Panc1 (cell line): ENCODE results near the gene CDH23. TPM values are rescaled to one million over a fixed set of nuclear protein-coding genes. Genes with fewer than 3 reads are reported as not detected.

Experiments used
- ATAC-seq: fragments of 200-7000 bp; cut with Tn5 transposase; 2 replicates; pipeline ENCODE4 v1.9.1; 2020; ENCODE audit warnings: mild to moderate bottlenecking, moderate library complexity
- BruUV-seq: library from RNA; stranded (reverse); fragments of 400-500 nt; replicated peaks from 2 replicates; lab custom pipeline; 2021; lab: Mats Ljungman, UMichigan
- CTCF ChIA-PET: fragments of 300-600 bp; sonication (Branson Sonifier 250); formaldehyde crosslinking; loops from one replicate; lab custom pipeline; 2022; ENCODE audit warnings: antibody characterized with exemption; lab: Charles Lee
- POLR2A ChIA-PET: fragments of 300-600 bp; sonication (Branson Sonifier 250); formaldehyde crosslinking; loops from one replicate; lab custom pipeline; 2022; ENCODE audit warnings: antibody characterized with exemption; lab: Charles Lee
- DNase-seq: peaks from one replicate; pipeline ENCODE4 v3.0.0-alpha.2; 2010; ENCODE audit warnings: low read depth, low spot score
- H3K27ac ChIP-seq: 2 replicates; pipeline ENCODE4 v1.5.1; 2011; ENCODE audit warnings: mild to moderate bottlenecking, low read length, inconsistent platforms
- H3K27me3 ChIP-seq: fragments of 200-500 bp; sonication (Bioruptor generic); 2 replicates; pipeline ENCODE4 v1.6.0; 2014; ENCODE audit warnings: low read length, inconsistent platforms; ENCODE audit not compliant: control insufficient read depth, insufficient read depth
- H3K36me3 ChIP-seq: fragments of 200-500 bp; sonication (Bioruptor generic); 2 replicates; pipeline ENCODE4 v1.5.1; 2014; ENCODE audit warnings: inconsistent platforms, mild to moderate bottlenecking, low read length, moderate library complexity; ENCODE audit not compliant: control insufficient read depth, insufficient read depth
- H3K4me1 ChIP-seq: 2 replicates; pipeline ENCODE4 v1.5.1; 2011; ENCODE audit warnings: inconsistent platforms, mild to moderate bottlenecking, low read length, moderate library complexity; ENCODE audit not compliant: control insufficient read depth, insufficient read depth
- H3K4me3 ChIP-seq, 2 experiments: 2 replicates each; pipeline ENCODE4 v1.5.1; 2011 to 2012; ENCODE audit warnings: low read depth in 2 of 2, low read length in 2 of 2, mild to moderate bottlenecking in 2 of 2, inconsistent platforms in 1 of 2, moderate library complexity in 1 of 2
- H3K9me3 ChIP-seq: fragments of 200-500 bp; sonication (Bioruptor generic); 2 replicates; pipeline ENCODE4 v1.5.1; 2014; ENCODE audit warnings: low read depth, mild to moderate bottlenecking, inconsistent platforms, low read length, moderate library complexity; ENCODE audit not compliant: control insufficient read depth, insufficient read depth
- CTCF ChIP-seq: fragments of 450-650 bp; IDR thresholded peaks from 2 replicates; pipeline ENCODE4 v1.5.1; 2017; ENCODE audit warnings: mild to moderate bottlenecking
- POLR2AphosphoS5 ChIP-seq: IDR thresholded peaks from 2 replicates; pipeline ENCODE4 v1.6.1; 2012; ENCODE audit warnings: mild to moderate bottlenecking, low read depth, low read length, moderate library complexity
- REST ChIP-seq, 2 experiments: IDR thresholded peaks; 2 replicates each; pipeline ENCODE4 v1.6.1; 2011 to 2012; ENCODE audit warnings: low read depth in 2 of 2, control low read depth in 1 of 2, low read length in 1 of 2, mild to moderate bottlenecking in 1 of 2, moderate library complexity in 1 of 2; ENCODE audit not compliant: insufficient read depth in 1 of 2
- SIN3A ChIP-seq: IDR thresholded peaks from 2 replicates; pipeline ENCODE4 v1.6.1; 2012; ENCODE audit warnings: low read depth, mild to moderate bottlenecking, low read length, moderate library complexity, borderline replicate concordance; ENCODE audit not compliant: insufficient read depth
- TCF7L2 ChIP-seq: IDR thresholded peaks from 2 replicates; pipeline ENCODE4 v1.6.1; 2011; ENCODE audit warnings: mild to moderate bottlenecking, low read depth, low read length, inconsistent platforms
- in situ Hi-C: cut with HindIII; loops from 2 replicates; pipeline ENCODE4 v1.10.0; 2016; ENCODE audit warnings: low sequenced_read_pairs, low pct_unique_long_range_greater_than_20kb
- intact Hi-C: fragments of 100-400 bp; cut with micrococcal nuclease; formaldehyde crosslinking; loops from one replicate; pipeline ENCODE4 v1.10.0; 2022; ENCODE audit not compliant: unreplicated experiment
- total RNA-seq: library from RNA; stranded (reverse); gene quantifications from one replicate; pipeline ENCODE4 v1.2.1, GENCODE V29; 2021; ENCODE audit not compliant: unreplicated experiment

CDH23 gene
- total RNA-seq, 1 experiment from 2014 or later: 2.7 TPM

- ChIA-PET POLR2A (no interaction called here), CTCF (interaction anchor here (0.6 kb wide), 1 partner anchor 105 kb away, joined by 3 read pairs; no protein-coding TSS in a partner anchor)
- DNase-seq (no peak), ATAC-seq (no peak)
- Histone ChIP-seq H3K27me3 (no peaks in the 10 kb centered on the region), H3K36me3 (no peaks in the 10 kb centered on the region), H3K4me3 (no peak overlapping the region), H3K4me1 (peaks cover 1% of the 10 kb centered on the region; the same call in 1 of the 2 replicates), H3K27ac (no peak overlapping the region), H3K9me3 (no peaks in the 10 kb centered on the region)
- BruUV-seq: no TSS peak
- in situ Hi-C loops (no loop called here), intact Hi-C loops (loop anchor here (10.0 kb wide), 1 partner anchor 113 kb away; no protein-coding TSS in a partner anchor)
- TF ChIP-seq SIN3A (no peak), REST (IDR thresholded peaks at IDR 0.05; ENCODE audit: insufficient read depth in 1 of 2, low read depth in 2 of 2, low read length in 1 of 2) (no peak), CTCF (no peak), TCF7L2 (no peak), POLR2AphosphoS5 (no peak)
Observed at GRCh38 chr10:71701496-71702132, 304.9 kb downstream of the CDH23 start.

- POLR2A ChIA-PET: interaction anchor here (0.6 kb wide), 1 partner anchor 375 kb away, joined by 4 read pairs; no protein-coding TSS in a partner anchor
- in situ Hi-C loops (no loop called here), intact Hi-C loops (loop anchor here (10.0 kb wide), 1 partner anchor 111 kb away; no protein-coding TSS in a partner anchor)
- Histone ChIP-seq H3K27ac (no peak overlapping the region), H3K27me3 (no peaks in the 10 kb centered on the region), H3K9me3 (no peaks in the 10 kb centered on the region), H3K4me1 (no peaks in the 10 kb centered on the region), H3K36me3 (no peaks in the 10 kb centered on the region), H3K4me3 (no peak overlapping the region)
- ATAC-seq (no peak), DNase-seq (no peak)
- no TSS peak for BruUV-seq
- CTCF ChIA-PET: no interaction called here
- no peak for TF ChIP-seq TCF7L2
- no peak for TF ChIP-seq REST (IDR thresholded peaks at IDR 0.05; ENCODE audit: insufficient read depth in 1 of 2, low read depth in 2 of 2, low read length in 1 of 2)
- no peak for TF ChIP-seq CTCF
- no peak for TF ChIP-seq POLR2AphosphoS5
- no peak for TF ChIP-seq SIN3A
Observed at GRCh38 chr10:71703577-71703976, 306.9 kb downstream of the CDH23 start.
